Right renal pelvis (tissue), 4 donors: Measurements from ENCODE around the gene CAB39. TPM values are rescaled to one million over a fixed set of nuclear protein-coding genes. Genes with fewer than 3 reads are reported as not detected.

Experiments used
- DNase-seq, 4 donors: peaks; one replicate each; pipeline ENCODE4 v3.0.0-alpha.2; 2013; ENCODE audit warnings: low read depth in 4 of 4, low spot score in 3 of 4, missing footprints in 1 of 4
- polyA plus RNA-seq, 4 donors: library from polyadenylated mRNA; unstranded; fragments of 120-200 nt; gene quantifications; one replicate each; pipeline ENCODE4 v1.2.1, GENCODE V29; 2013; ENCODE audit not compliant: insufficient read length in 4 of 4

The CAB39 gene
- 100 to 1,000 TPM in 1 of 4 donors, 10 to 100 TPM in 3; 77.6 to 102 (median 91.2) TPM for polyA plus RNA-seq

DNA sequence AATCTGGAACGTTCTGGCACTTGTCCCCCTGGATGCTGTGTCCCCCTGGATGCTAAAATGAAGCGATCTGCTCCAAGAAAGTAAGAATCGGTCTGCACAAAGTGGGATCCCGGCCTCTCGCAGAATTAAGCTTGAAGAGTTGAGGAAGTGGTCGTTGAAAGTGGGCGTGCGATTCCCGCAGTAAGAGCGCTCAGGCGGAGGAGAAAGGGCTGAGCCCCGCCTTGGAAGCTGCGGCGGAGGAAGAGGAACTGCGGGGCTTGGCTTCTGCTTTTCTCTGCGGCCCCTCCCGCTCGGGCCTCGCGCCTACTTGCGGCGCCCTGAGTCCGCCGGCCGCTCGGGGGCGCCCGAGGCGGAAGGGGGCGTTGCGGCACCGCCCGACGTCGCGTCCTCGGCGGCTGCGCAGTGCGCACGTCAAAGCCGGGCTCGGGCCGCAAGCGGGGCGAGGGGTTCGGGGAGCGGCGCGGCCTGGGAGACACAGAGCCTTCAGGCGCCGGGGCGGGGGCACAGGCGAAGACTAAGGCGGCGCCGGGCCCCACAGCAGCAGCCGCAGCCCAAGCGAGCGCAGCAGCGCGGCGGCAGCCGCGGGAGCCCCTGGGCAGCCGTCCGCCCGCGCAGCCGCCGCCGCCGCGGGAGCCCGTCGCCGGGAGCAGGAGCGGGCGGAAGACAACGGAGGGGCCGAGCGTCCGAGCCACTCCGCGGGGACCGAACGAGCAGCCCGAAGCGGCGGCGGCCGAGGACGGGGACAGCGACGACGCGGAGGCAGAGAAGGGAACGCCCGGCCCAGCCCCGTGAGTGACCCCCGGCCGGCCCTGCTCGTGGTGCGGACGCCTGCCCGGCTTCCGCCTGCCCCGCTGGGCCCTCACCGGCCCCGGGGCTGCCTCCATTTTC lies at the start of gene CAB39:
TSS of gene CAB39 (plus strand) at position 400 of the 888 bp plus-strand sequence. CDS start 47,160 bp downstream, outside the sequence.
- peak; percentile 82 to 86 (median 83) for DNase-seq

DNA sequence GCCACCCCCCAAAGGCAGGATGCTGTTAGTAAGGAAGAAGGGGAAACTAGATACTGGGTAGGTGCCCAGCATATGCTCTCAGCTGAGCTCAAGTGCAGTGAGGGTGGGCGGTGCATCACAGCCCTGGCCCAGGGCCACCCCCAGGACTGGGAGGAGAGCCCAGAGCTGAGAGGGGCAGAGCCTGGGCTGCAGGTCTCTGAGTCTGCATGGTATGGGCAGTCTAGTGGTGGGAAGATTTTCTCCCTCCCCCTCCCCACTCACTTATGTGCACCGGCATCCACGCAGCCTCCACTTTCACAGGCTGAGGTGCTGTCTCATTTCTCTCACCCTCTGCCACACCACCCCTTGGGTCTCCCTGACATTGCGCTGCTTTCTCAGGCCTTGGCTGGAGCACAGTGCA lies 48.5 kb upstream of the CAB39 start:
- DNase-seq, result no peak

DNA sequence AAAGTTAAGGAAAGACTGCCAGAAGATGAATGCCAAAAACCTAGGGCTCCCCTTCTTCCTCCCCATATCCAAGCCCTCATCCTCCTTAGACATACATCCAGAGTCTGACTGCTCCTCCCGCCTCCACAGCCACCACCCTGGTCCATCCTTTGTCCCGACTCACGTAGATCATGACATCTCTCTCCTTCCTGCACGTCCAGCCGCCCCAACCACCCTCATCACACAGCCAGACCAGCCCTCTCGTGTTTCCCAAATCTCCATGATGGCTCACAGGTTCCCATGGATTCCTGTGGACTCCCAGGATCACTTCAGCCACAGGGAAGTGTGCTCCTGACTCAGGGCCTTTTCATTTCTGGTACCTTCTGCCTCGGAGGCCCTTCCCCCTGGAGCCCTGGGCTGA lies 47.8 kb upstream of the CAB39 start:
- DNase-seq, result no peak

DNA sequence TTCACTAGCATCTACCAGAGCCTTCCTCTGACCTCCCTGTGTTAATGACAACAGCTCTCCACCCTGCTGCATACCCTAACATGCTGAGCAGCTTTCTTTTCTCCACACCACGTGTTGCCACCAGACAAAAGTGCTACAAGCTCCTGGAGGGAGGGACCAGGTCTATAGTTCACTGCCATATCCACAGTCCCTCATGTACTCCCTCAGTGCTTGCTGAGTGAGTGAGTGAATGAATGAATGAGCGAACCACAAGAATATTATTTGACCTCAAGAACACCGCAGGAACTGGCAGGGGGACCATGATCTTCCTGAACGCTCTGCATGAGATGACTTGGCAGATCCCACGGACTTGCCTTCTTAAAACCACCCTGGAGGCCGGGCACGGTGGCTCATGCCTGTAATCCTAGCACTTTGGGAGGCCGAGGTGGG lies 47.4 kb upstream of the CAB39 start:
- no peak for DNase-seq

DNA sequence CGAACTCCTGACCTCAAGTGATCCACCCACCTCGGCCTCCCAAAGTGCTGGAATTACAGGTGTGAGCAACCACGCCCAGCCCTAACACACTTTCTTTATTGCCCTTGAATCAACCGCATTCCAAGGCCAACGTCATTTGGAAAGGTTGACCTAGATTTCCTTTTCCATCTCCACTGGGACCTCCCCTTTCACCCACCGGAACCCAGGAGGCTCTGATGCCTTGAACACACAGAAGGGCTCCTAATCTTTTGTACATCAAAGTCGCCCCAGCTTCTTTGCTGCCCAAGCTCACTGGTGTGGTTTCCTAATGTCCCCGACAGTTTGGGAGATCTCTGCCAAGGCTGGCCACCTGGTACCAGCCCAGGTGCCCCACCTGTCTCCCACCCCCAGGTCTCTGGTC lies 46.2 kb upstream of the CAB39 start:
- DNase-seq, result no peak

DNA sequence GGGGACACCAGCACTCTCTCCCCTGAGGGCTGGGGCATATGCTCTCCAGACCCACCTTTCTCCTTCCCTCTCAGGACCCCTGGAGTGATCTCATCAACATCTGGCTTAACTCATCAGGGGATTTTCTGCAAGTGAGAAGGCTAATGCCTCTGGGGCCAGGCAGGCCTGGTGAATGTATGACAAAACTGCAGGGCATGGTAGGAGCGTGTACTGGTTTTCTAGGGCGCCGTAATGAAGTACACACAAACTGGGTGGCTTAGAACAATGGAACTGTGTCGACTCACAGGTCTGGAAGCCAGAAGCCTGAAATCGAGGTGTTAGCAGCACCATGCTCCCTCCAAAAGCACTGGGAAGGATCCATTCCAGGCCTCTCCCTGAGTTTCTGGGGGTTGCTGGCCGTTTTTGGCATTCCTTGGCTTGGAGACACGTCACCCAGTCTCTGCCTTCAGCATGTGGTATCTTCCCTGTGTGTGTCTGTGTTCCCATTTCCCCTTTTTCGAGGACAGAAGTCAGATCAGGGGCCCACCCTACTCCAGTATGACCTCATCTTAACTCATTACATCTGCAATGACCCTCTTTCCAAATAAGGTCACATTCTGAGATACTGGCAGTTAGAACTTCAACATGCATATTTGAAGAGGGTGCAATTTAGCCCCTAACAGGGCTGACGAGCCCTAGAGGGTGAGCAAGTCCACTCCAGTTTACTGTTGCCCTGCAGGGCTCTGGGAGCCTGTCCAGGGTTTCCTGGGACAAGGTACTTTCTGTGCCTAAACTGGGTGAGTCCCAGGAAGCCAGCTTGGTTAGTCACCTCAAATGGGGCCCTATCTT lies 45.5 kb upstream of the CAB39 start:
- no peak for DNase-seq

DNA sequence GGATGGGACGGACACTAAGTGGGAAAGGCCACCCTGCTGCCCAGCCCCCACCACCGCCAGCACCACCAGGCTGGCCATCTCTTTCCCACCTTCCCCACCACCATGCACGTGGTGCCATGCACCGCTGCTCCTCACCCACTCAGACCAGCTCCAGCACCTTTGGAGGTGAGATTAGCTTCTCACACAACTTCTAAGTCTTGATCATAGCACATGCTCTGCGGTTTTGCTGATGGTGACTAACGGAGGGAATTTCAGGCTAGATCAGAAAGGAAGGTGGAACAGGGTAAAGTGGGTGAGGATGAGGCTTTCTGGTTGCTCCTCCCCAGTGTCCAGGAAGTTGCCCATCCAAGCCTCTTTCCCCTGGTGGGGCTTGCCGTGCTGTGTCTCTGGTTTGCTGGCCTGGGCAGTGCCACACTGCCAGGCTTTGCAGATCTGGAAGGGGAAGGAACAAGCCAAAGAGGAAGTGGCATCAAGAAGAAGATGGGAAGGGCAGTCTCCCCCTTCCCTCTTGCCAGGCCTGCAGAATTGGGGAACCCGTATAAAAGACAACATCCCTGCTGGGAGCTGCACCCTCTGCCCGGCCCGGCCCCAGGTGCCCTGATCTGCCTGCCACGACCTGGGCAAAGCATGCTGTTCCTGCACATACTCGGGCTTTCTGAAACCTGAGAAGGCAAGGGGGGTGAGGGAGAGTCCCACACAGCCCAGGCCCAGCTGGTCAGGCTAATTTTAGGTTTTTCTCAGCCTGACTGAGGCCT lies 44.3 kb upstream of the CAB39 start:
- no peak for DNase-seq

DNA sequence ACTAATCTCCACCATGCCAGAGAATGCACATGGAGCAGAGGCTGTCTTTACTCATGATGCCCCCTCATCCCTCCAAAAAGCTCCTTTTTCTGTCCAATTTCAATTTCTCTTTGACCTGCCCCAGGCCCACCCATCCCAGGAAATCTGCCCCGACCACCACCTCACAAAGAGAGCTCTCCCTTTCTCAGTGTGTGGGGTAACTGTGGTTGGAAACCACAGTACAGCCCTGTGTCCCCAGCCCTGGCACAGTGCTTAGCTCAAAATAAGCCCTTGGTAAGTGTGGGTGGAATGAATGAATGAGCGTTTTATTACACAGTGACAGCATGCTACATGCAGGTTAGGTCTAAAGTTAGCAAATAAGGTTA lies 43.7 kb upstream of the CAB39 start:
- DNase-seq, result no peak

DNA sequence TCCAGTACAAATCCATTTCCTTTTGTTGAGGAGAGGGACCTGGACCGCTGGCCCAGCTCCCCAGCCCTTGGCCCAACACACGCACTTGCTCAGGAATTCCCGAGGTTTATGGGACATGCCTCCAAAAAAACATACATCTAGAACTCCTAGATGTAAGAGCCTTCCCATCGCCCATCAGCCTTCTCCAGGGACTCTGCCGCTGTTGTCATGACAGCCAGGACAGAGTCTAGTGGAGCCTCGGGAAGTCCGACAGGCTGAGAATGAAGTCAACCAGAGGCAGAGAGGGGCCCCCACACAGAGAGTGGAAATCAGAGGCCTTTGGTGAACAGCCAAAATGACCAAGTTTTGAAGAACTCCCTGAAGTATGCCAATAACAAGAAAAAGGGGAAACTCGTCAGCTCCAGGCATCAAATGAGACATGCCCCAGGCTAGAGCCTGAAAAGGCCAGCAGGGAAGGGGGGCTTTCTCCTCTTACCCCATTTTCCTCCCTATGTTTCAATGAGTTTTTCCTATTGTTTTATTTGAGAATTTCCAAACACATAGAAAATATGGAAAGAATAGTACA lies 43.2 kb upstream of the CAB39 start:
- DNase-seq, result no peak

DNA sequence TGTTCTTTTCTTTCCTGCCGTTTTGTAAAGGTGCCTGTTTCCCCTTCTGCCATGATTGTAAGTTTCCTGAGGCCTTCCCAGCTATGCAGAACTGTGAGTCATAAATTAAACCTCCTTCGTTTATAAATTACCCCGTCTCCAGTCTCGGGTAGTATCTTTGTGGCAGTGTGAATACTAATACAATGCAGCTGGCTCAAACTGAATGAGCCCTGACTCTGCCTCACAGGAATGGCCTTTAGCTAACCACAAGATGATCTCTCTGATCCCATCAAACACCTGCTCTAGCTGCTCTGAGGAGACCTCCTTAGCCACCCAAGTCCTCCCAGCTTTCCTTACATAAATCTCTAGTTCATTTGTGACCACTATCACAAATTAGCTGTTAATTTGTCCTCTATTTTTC lies 41.5 kb upstream of the CAB39 start:
- DNase-seq, result no peak

DNA sequence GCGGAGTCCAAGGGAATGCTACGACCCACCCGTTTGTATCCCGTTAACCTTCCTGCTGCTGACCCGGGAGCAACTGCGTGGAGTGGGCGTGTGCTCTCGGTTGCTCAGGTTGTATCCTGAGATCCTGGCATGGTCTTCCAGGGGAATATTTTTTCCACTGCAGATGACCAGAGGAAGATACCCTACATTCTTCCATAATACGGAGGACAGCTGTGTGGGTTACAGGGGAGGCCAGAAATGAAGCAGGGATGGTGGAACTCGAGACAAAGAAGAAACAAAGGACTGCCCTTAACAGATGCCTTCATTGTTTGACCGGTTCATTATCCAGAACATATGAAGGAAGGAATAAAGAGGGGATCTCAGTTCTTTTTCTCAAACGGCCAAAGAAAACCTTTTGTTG lies 39.8 kb upstream of the CAB39 start:
- DNase-seq, result no peak

DNA sequence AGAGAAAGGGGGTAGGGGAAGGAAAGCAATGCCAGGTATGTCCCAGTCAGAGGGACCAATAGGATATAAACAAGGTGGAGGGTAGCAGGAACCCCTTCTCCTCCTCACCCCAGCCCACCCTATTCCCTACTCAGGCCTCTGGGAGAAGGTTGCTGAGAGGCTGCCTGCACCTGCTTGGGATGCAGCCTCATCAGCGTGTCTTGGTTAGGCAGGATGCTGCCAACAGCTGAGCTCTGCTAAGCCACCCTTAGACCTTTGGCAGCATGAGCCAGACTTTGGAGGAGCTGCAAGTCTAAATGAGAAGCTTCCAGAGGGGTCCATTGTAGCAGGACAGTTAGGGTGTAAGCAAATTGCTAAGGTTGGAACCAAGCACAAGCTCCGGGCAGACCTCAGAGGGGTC lies 38.2 kb upstream of the CAB39 start:
- DNase-seq, result no peak

DNA sequence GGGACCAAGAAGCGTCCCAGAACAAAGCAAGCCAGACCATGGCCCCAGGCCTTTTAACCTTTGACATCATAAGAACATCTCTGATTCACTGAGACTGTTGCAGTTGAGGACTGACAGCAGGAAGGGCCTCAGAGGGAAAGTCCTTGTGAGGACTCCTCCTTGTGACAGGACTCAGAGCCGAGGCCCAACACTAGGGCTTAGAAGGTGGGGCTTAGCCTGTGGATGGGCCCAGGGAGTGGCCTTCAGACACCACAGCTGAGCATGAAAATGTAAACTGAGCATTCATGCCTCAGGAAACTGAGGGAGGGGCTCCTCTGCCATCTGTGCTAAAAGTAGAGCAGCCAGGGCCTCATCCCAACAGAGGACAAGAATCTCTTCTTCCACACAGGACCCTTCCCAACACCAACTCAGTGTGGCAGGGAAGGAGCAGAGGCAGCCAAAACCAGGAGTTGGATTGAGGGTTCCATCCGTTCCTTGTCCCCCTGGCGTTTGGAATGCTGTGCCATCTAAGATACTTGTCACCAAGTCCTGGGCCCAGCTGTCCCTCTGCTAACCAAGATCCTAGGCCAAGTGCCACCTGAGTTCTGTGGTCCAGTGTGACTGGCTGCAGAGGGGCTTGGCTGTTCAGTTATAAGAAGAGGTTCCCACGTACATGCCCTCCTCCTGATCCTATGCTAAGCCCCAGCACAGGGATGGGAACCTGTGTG lies 37.5 kb upstream of the CAB39 start:
- no peak for DNase-seq

DNA sequence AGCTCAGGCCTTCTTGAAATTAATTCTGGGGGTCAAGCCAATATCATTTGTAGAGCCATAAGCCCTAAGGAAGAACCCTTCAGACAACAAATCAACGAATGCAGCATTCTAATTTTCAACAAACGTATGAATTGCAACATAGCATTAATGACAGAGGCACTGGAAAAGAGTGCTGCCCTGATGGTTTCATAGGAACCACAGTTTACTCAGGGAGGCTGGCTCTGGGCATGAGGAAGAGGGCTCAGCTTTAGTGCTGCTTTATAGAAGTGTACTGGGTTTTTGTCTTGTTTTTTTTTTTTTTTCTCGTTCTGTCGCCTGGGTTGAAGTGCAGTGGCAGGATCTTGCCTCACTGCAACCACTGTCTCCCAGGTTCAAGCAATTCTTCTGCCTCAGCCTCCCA lies 36.1 kb upstream of the CAB39 start:
- no peak for DNase-seq

DNA sequence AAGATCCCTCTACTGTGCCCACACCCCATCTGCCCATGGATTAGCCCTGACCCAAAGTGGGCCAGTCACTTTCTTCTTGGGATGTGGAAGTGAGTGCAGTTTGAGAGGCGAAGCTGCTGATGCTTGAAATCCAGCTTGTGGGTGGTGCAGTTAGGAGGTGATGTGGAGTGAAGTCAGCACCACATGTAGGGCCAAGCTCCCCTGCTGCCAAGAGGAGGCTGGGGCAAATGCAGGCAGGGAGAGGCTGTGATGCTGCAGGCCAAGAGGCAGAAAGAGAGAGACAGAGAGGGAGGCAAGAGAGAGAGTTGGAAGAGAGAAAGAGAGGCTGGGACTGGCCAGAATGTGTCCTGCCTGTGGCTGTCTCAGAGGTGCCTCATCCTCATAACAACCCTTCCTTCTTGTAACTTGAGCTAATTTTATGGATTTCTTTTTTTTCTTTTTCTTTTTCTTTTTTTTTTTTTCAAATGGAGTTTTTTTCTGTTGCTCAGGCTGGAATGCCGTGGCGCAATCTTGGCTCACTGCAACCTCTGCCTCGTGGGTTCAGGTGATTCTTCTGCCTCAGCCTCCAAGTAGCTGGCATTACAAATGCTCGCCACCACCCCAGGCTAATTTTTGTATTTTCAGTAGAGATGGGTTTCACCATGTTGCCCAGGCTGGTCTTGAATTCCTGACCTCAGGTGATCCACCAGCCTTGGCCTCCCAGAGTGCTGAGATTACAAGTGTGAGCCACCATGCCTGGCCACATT lies 35.3 kb upstream of the CAB39 start:
- DNase-seq, result no peak

DNA sequence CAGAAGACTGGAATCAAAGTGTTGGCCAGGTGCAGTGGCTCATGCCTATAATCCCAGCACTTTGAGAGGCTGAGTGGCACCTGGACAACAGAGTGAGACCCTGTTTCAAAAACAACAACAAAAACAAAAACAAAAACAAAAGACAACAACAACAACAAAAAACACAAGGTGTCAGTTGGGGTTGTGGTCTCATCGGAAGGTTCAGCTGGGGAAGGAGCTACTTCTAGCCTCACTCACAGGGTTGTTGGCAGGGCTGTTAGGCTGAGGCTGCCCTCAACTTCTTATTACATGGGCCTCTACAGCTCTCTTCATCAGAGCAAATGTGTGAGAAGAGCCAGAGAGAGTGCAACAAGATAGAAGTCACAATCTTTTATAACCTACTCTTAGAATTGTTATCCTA lies 34.6 kb upstream of the CAB39 start:
- no peak for DNase-seq

DNA sequence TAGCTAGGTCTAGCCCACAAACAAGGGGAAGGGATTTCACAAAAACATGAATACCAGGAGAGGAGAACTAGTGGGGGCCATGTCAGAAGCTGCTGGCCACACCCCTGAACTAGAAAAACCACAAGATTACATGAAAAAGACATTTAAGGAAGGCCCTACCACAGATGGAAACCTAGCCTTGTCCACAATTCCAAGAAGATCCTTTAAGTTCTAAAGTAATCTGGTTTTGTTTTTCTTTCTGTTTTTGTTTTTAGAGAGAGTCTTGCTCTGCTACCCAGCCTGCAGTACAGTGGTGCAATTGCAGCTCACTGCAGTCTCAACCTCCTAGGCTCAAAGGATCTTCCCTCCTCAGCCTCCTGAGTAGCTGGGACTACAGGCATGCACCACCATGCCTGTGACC lies 34.2 kb upstream of the CAB39 start:
- no peak for DNase-seq

DNA sequence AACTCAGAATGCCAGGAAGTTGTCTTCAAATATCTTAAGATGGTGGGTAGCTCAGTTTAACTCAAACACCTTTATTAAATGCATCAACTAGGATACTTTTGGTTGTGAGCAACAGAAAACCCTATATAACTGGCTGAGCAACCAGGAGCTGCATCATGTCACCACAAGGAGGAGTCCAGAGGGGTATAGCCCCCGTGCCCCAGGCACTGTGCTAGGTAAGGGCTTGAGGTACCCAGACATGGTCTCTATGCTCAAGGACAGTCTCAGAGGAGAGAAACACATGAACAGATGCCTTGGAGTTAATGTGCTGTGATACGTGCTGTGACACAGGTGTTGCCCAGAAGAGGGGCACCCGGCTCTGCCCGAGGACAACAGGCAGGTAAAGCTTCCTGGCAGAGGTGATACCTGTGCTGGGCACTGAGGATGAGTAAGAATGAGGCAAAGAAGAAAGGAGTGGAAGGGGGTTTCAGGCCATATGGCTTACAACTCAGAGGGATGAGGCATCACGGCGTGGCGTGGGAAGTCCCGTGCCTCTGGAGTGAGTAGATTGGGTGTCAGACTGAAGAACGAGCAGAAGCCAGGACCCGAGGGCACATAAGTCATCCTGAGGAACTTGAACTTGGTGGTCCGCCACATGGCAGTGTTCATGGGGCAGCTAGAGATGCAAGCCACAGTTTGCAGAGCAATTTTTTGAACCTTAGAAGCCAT lies 32.0 kb upstream of the CAB39 start:
- DNase-seq, result no peak

DNA sequence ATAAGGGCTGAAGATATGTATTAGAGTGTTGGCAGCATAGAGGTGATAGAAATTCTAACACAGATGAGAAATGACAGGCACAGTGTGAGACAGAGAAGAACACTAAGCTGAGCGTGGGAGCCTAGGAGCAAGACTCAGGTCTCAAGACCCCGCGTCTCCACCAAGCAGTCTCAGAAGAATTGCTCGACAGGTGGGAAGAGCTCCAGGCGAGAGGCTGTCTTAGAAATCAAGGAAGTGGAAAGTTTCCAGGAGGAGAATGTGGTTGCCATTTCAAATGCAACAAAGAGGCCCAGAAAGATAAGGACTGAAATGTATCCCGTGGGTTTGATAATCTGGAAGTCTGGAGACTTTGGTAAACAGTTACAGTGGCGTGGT lies 31.5 kb upstream of the CAB39 start:
- DNase-seq, result no peak
